Stimulated activated CD4-positive, alpha-beta T cell treated with anti-CD3 and anti-CD28 coated beads, Interleukin-15, amount 100 ng/mL, for 1 hour (primary cell): ENCODE data around the gene TOMM22.

ENCODE experiments used
- DNase-seq, 2 donors: peaks; one replicate each; pipeline ENCODE4 v3.0.0-alpha.2; 2020; ENCODE audit warnings: low read depth in 1 of 2, low spot score in 1 of 2

Gene TOMM22

GRCh38 chr22:38715176-38715764, 33.5 kb downstream of the TOMM22 start:
- DNase-seq = no peak

GRCh38 chr22:38715852-38716251, 34.1 kb downstream of the TOMM22 start:
- DNase-seq = no peak

- no peak for DNase-seq
Observed at GRCh38 chr22:38716271-38716670, 34.5 kb downstream of the TOMM22 start.

- DNase-seq = no peak
Observed at GRCh38 chr22:38716826-38717225, 35.1 kb downstream of the TOMM22 start.

- no peak for DNase-seq
Observed at GRCh38 chr22:38717244-38717643, 35.5 kb downstream of the TOMM22 start.

- DNase-seq = no peak
Observed at GRCh38 chr22:38718414-38718813, 36.7 kb downstream of the TOMM22 start.

- no peak for DNase-seq
Observed at GRCh38 chr22:38719196-38719595, 37.4 kb downstream of the TOMM22 start.

- DNase-seq = no peak
Observed at GRCh38 chr22:38720350-38720749, 38.6 kb downstream of the TOMM22 start.

GRCh38 chr22:38721551-38721950, 39.8 kb downstream of the TOMM22 start:
- DNase-seq = no peak

- no peak for DNase-seq
Observed at GRCh38 chr22:38724176-38724575, 42.4 kb downstream of the TOMM22 start.

- DNase-seq = no peak
Observed at GRCh38 chr22:38724926-38725571, 43.3 kb downstream of the TOMM22 start.

GRCh38 chr22:38725900-38726655, 44.3 kb downstream of the TOMM22 start:
- DNase-seq = no peak

GRCh38 chr22:38727123-38727522, 45.4 kb downstream of the TOMM22 start:
- DNase-seq = no peak

GRCh38 chr22:38727530-38728451, 46.0 kb downstream of the TOMM22 start:
- no peak for DNase-seq

GRCh38 chr22:38728871-38729796, 47.4 kb downstream of the TOMM22 start:
- DNase-seq = no peak

- DNase-seq = no peak
Observed at GRCh38 chr22:38729946-38730345, 48.2 kb downstream of the TOMM22 start.

- DNase-seq = no peak
Observed at GRCh38 chr22:38730411-38730871, 48.7 kb downstream of the TOMM22 start.

GRCh38 chr22:38731703-38732161, 50.0 kb downstream of the TOMM22 start:
- DNase-seq = no peak

- DNase-seq = no peak
Observed at GRCh38 chr22:38732251-38732815, 50.6 kb downstream of the TOMM22 start.

- peak in 1 of 2 donors; percentile 34 for DNase-seq
Observed at GRCh38 chr22:38733329-38733723, 51.6 kb downstream of the TOMM22 start.
